HG03558 (cell line): ENCODE measurements around the gene PCLO.
"Not testable (repeated sequence)": the region's sequence is repeated elsewhere in the genome, so short reads cannot be mapped to it uniquely, and the experiment has no call there.

ENCODE experiments used
- ATAC-seq: cut with Tn5 transposase; IDR thresholded peaks from one replicate; pipeline ENCODE4 v1.9.1; 2021; ENCODE audit warnings: moderate number of reproducible peaks; ENCODE audit not compliant: unreplicated experiment; ENCODE audit errors: extremely low read depth

The PCLO gene

DNA sequence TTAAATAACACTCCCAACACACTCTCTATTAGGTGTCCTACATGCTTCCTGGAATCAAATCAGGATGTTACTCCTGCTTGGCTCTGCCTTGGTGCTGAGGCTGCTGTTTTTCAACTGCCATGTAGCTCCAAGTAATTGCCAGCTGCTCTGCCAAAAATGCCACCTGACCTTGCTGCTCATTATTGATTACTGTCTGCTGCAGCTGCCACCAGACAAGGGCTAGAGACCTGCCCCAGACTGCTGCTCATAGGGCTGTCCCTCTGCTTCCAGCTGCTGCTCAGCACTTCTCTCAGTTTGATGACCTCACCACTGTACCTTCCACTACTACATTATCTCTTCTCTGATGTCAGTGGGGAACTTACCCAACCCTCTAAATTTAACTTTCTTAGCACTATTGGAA lies 102.5 kb downstream of the PCLO start:
- ATAC-seq, result no peak

DNA sequence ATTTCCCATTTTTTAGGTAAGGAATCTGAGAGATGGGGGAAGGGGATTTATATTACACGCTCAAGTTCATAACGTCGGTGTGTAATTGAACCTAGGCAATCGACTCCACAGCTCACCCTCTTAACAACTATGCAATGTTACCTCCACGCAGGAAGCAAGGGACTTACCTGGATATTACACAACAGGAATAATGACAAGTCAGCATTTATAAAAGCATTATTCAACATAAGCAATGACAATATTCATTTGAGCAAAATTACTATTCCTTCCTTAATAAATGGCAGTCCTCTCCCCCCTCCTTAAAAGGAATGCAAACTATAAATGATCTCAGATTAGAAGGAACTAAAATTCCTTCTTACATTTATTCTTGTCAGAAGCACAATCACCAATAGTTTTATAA lies 104.0 kb downstream of the PCLO start:
- no peak for ATAC-seq

DNA sequence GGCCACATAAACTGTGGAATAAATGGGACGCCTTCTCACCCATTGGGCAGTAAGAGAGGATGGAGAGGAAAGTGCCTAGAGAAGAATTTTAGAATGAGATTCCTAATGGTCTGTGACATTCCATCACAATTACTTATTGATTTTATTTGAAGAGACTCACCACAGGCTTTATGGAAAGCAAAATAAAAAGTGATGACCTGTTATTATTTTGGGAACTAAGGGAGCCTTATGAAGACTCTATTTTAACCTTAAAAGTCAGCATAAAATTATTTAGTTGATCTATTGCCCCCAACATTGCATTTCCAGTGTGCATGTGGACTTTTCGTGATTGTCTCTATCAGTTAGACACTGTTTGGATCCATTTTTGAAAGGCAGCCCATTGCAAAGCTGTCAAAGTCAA lies 107.5 kb downstream of the PCLO start:
- no peak for ATAC-seq

DNA sequence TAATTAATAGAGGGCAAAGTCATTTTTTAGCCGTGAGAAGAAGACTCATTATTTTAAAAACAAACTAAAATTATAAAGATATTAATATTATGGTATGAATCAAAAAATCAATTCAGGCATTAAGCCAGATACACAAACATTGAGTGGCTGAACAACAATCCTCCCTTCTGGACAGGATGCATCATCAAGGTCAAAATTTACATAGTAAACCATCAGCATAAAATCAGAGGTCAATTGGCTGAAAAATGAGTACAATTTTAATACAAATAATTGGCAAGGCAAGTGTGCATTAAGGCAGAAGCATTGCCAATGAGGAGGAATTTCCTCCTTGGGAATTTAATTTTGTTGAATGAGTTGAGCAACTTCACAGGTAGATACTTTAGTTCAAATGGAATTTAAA lies 108.2 kb downstream of the PCLO start:
- no peak for ATAC-seq

DNA sequence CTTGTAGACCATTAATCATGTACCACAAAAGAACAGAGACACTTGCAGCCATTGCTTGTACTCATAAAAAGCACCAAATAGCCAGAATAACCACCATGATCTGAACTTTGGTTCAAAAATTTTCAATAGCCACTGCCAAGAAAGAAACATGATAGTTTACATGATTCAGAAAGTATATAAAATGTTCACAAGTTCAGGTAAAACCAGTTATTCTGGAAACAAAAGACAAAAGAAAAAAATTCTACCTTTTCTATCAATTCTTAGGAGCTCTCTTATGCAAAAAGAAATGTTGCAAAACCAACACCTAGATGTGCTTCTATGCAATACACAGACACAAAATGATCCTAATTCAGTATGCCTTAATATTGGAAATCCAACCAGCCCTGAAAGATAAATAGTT lies 108.7 kb downstream of the PCLO start:
- no peak for ATAC-seq

DNA sequence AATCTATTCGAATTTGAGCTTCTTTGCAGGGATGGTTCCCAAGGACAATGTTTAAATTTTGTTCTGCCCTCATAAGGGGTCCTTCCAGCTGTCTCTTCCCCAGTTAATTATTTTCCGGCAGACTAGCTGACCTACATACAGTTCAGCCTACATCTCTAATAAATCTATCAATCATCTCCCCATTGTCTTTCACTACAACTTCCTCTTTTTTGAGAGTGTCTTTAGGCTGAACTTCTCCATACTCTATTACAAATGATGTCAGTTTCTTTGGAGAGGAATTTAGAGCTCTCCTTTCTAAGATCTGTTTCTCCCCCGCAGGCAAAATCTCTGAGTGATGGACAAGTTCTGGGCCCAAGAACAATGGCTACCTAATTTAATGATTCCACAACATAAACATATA lies 122.2 kb downstream of the PCLO start:
- ATAC-seq, result no peak

DNA sequence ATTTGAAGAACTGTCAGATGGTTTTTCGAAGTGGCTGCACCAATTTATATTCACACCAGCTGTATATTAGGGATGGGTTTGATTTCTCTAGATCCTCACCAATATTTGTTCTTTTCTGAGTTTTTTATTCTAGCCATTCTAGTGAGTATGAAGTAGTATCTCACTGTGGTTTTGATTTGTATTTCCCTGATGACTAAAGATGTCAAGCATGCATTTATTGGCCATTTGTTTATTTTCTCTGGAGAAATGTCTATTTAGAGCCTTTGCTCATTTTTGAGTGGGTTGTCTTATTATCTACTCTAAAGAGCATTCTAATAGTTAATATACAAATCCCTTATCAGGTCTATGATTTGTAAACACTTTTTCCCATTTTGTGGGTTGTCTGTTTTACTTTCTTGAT lies 123.9 kb downstream of the PCLO start:
- no peak for ATAC-seq

DNA sequence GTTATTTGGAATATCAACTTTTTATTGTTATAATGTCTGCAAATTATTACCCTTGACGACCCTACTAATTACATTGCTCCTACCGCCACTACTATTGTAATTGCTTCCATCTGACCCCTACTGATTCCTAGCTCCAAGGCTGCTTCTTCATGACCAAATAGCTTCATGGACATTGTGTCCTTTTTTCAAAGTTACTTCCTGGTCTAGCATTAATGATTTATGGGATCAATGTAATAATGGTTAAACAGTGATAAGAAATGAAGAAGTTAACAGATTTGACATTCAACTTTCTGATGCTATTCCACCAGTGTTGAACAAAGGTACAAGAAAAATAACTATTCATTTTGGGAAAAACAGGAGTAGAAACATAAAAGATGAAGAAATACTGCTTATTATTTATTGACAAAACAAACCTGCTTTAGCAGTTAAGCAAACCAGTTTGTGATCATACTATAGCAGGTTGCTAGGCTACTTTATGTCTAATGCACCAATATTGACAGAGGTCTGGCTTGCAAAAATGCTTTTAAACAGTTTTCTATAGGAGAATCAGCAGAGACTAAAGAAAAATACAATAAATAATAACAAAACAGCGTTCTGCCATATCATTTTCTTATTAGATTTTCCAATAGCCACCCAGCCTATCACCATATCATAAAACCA lies 125.8 kb downstream of the PCLO start:
- no peak for ATAC-seq

DNA sequence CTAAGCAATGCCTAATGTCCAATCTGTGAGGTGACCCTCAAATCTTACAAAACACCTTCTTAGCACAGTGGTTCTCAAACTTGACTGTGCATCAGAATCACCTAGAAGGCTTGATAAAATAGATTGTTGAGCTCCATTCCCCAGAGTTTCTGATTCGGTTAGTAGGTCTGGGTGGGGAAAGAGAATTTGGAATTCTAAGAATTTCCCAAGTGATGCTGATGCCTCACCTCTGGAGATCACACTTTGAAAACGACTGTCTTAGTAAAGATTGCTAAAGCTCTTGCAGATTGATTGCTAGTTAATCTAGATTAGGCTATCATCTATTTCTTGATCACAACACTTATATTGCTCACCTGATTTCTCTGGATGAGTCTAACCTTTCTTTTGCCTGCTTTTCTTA lies 126.6 kb downstream of the PCLO start:
- no peak for ATAC-seq

DNA sequence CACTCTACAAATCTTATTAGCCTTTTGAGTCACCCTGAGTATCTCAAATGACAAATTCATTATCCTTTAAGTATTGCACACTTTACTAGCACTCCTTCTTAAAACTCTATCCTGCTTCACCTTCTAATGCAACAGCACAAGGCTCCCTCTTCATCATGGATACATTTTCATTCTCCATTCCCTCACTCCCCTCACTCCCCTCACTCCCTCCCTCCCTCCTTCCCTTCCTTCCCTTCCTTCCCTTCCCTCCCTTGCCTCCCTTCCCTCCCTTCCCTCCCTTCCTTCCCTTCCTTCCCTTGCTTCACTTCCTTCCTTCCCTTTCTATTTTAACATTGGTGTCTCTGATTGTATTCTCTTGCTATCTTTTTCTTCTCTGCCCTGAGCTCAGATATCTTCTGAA lies 130.5 kb downstream of the PCLO start:
- no peak for ATAC-seq

DNA sequence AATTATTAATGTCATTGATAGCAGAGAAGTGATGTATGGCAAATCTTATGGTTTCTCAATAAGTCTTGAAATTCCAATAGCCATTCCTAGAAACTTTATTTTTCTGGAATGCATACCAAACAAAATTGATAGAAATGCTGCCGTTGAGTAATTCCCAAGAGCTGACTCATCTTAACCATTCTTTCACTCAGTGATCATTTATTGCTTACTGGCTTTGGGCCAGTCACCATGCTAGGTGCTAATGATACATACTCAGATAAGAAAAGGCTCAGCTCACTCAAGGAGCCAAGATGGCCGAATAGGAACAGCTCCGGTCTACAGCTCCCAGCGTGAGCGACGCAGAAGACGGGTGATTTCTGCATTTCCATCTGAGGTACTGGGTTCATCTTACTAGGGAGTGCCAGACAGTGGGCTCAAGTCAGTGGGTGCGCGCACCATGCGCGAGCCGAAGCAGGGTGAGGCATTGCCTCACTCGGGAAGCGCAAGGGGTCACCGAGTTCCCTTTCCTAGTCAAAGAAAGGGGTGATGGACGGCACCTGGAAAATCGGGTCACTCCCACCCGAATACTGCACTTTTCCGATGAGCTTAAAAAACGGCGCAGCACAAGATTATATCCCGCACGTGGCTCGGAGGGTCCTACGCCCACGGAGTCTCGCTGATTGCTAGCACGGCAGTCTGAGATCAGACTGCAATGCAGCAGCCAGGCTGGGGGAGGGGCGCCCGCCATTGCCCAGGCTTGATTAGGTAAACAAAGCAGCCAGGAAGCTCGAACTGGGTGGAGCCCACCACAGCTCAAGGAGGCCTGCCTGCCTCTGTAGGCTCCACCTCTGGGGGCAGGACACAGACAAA lies 138.6 kb downstream of the PCLO start:
- not testable (repeated sequence) for ATAC-seq

DNA sequence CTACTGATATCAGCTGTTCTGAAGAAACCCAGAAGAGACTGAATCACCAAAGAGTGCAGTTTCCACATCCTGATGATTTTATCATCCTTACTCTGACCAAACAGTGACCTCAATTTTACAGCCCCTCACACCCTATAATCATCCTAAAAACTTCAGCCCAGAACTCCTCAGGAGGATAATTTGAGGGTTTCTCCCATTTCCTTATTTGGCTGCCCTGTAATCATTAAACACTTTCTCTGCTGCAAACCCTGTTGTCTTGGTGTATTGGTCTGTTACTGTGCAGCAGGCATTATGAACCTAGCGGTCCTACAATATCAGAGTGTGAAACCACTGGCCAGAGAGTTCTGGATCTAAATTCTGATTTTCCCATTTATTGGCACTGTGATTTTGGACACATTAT lies 141.7 kb downstream of the PCLO start:
- no peak for ATAC-seq

DNA sequence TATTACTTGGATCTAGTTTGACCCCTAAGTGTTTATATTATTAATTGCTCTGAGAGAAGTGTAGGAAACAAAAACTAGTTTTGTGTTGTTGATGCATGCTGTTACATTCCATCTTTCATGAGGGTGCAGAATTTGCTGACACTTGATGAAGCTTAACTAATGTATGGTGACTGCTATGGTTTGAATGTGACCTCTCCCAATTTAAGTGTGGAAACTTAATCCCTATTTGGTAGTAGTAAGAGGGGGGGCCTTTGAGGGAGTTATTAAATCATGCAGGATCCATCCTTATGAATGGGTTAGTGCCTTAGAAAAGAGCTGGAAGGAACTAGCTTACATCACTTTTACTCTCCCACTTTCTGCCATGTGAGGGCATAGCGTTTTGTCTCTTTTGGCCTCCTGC lies 142.5 kb downstream of the PCLO start:
- ATAC-seq, result no peak

DNA sequence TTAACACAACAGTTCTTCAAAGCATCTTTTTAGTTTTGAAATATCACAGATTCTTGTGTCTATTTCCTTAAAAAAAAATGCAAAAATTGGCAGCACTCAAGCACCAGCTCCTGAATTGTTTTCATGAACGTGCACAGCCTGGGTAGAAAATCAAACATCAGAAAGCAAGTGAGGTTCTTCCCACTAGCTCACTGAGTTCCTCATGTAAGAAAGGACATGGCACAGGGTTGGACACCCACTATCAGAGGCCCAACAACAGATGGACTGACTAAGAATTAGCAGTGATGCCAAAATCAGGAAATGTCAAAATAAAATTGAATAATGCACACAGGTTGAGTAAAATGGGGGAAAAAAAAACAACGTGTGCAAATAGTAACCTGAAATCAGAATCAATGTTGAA lies 146.8 kb downstream of the PCLO start:
- no peak for ATAC-seq

DNA sequence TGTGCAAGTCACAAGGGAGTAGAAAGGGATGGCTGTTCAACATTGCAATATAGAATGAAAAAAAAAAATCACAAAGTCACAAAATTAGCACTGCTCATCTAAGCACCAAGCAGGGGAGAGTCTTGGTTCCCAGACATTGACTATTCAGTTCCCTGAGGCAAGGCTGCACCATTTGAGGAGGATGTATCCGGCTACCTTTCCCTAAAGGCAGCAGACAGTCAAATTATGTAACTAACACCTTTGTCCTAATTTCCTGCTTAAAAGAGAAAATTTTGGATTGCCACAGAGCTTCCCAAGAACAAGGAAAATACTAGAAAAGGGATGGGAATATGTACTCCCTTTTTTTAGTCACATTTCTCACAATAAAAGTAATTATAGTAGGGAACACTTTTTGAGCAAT lies 148.1 kb downstream of the PCLO start:
- ATAC-seq, result no peak

DNA sequence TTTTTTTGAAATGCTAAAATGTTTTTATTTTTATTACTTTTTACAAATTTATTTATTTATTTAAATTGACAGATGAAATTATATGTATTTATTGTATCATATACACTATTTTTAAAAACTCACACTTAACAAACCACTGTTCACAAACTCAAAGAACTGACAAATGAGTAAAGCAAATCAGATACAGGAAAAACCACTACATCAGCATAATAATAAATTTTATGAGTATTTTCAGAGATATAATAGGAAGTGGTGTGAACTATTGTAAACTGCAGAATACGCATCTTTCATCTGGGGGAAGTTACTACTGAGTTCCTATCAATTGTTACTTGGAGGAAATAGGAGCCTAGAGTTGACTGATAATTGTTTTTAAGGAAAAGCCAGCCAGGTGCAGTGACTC lies 150.7 kb downstream of the PCLO start:
- ATAC-seq, result no peak

DNA sequence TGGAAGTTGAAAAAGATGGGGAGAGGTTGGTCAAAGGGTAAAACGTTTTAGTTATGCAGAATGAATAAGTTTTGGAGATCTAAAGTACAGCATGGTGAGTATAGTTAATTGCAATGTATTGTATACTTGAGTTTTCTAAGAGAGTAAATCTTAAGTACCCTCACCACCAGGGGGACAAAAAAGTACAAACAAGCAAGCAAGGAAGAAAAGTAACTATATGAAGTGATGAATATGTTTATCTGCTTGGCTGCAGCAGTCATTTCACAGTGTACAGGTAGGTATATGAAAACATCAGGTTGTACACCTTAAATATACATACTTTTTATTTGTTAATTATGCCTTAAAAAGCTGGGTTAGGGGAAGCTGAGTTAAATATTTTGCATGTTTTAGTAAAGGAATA lies 157.3 kb downstream of the PCLO start:
- ATAC-seq, result no peak

DNA sequence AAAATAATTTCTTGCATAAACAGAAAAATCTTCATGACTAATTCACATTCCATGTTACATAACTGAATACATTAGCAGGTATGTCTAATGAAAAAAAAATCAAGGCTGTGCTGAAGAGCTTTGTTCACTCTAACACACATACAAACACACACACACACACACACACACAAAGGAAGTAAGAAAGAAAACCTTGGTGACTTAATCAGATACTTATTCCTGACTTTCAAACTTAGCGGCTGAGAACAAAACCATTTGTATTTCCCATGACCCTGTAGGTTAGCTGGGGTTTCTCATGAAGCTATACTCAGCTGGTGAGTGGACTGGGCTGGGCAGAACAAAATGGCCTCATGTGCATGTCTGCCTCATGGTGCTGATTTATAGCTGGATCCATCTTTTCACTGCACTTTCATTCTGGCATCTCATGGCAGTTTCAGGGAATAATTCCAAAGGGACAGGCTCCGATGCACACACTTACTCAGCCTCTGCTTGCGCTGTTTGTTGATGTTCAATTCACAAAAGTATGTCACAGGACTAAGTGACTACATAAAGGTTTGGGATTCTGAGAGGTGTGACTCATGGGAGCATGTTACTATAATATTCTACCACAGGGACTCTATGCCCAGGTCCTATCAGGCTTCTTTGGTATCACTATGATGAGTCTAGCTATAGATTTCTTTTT lies 161.2 kb downstream of the PCLO start:
- no peak for ATAC-seq

DNA sequence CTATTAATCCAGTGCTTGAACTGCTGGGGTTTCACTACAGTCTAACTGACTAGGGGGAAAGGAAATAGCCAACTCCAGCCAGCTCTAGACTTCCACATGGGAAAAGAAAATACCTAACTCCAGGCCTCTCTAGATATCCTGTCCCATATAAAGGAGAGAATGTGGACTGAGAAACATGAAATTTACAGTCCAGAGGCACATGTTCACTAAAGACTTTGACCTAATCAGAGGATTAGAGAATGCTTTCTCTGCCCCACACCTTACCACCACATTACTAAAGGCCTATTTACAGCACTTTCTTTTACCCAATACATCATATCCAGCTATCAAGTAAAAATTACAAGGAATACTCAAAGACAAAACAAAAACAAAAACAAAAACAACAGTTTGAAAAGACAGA lies 164.2 kb downstream of the PCLO start:
- no peak for ATAC-seq

DNA sequence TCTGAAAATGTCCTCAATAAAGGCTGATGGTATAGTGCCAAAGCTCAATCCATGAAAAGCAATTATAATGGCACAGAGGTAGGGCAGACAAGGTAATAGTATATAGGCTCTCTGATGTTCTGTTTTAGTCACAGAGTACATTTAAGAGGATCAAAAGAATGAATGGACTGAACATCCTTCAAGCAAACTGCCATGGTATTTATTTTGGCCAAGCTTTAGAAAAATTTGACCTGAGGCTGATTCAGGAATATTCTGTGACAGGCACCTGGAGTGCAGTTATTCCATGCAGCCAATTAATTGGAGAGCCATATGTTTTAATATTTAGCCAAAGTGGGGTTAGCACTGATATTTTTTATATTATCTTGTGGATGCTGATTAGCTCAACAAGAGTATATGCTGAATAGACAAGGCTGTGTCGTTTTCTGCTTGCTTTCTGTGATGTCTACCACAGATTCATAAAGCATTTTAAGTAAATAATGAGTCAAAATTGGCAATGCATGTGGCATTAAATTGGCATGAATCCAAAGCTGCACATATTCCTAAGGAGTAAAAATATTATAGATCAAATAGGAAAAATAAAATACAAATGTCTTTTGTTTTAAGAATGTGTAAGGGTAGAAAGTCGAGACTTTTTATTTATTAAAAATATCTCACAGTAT lies 177.4 kb downstream of the PCLO start:
- ATAC-seq, result no peak
